DLD1 (cell line): Measurements from ENCODE around the gene TMEM272.

ENCODE experiments used
- in situ Hi-C: cut with HindIII; loops from 2 replicates; pipeline ENCODE4 v1.10.0; 2017; ENCODE audit warnings: low sequenced_read_pairs

Gene TMEM272

GRCh38 chr13:51844862-51845573 lies at the start of gene TMEM272:
Gene TMEM272, minus strand, starts transcription at chr13:51845177. Its CDS starts 6,647 bp downstream, at chr13:51838530.
- in situ Hi-C loops, result no loop called here

GRCh38 chr13:51894239-51894638 lies 49.3 kb upstream of the TMEM272 start:
- in situ Hi-C loops, result loop anchor here (25.0 kb wide), 1 partner anchor 243 kb away; the partner anchor contains the start of gene NEK5

GRCh38 chr13:51892657-51893056 lies 47.7 kb upstream of the TMEM272 start:
- in situ Hi-C loops, result loop anchor here (25.0 kb wide), 1 partner anchor 245 kb away; the partner anchor contains the start of gene NEK5

GRCh38 chr13:51887468-51887867 lies 42.5 kb upstream of the TMEM272 start:
- in situ Hi-C loops, result loop anchor here (25.0 kb wide), 1 partner anchor 250 kb away; the partner anchor contains the start of gene NEK5

- in situ Hi-C loops, result loop anchor here (25.0 kb wide), 1 partner anchor 252 kb away; the partner anchor contains the start of gene NEK5
Measured at GRCh38 chr13:51885651-51886050, 40.7 kb upstream of the TMEM272 start.

- in situ Hi-C loops, result loop anchor here (25.0 kb wide), 1 partner anchor 254 kb away; the partner anchor contains the start of gene NEK5
Measured at GRCh38 chr13:51883226-51883600, 38.2 kb upstream of the TMEM272 start.

- in situ Hi-C loops, result loop anchor here (25.0 kb wide), 1 partner anchor 255 kb away; the partner anchor contains the start of gene NEK5
Measured at GRCh38 chr13:51882570-51883225, 37.7 kb upstream of the TMEM272 start.

GRCh38 chr13:51881296-51881695 lies 36.3 kb upstream of the TMEM272 start:
- in situ Hi-C loops, result loop anchor here (25.0 kb wide), 1 partner anchor 256 kb away; the partner anchor contains the start of gene NEK5

- in situ Hi-C loops, result loop anchor here (25.0 kb wide), 1 partner anchor 258 kb away; the partner anchor contains the start of gene NEK5
Measured at GRCh38 chr13:51879133-51879532, 34.2 kb upstream of the TMEM272 start.

- in situ Hi-C loops, result loop anchor here (25.0 kb wide), 1 partner anchor 263 kb away; the partner anchor contains the start of gene NEK5
Measured at GRCh38 chr13:51874651-51875050, 29.7 kb upstream of the TMEM272 start.

GRCh38 chr13:51873837-51874236 lies 28.9 kb upstream of the TMEM272 start:
- in situ Hi-C loops, result no loop called here

GRCh38 chr13:51873117-51873798 lies 28.3 kb upstream of the TMEM272 start:
- in situ Hi-C loops, result no loop called here

GRCh38 chr13:51870616-51871015 lies 25.6 kb upstream of the TMEM272 start:
- in situ Hi-C loops, result no loop called here

- in situ Hi-C loops, result no loop called here
Measured at GRCh38 chr13:51869916-51870315, 24.9 kb upstream of the TMEM272 start.

- in situ Hi-C loops, result no loop called here
Measured at GRCh38 chr13:51867062-51867461, 22.1 kb upstream of the TMEM272 start.

- in situ Hi-C loops, result no loop called here
Measured at GRCh38 chr13:51865838-51866237, 20.9 kb upstream of the TMEM272 start.

- in situ Hi-C loops, result no loop called here
Measured at GRCh38 chr13:51862957-51863356, 18.0 kb upstream of the TMEM272 start.

- in situ Hi-C loops, result no loop called here
Measured at GRCh38 chr13:51861723-51862300, 16.8 kb upstream of the TMEM272 start, which contains the start of gene CCDC70. Gene CCDC70, plus strand, starts transcription at chr13:51861969. Its CDS starts 3,443 bp downstream, at chr13:51865412.

- in situ Hi-C loops, result no loop called here
Measured at GRCh38 chr13:51858433-51859247, 13.7 kb upstream of the TMEM272 start.

GRCh38 chr13:51856998-51857397 lies 12.0 kb upstream of the TMEM272 start:
- in situ Hi-C loops, result no loop called here
